ENCODE data around the gene DLG2.
"Not testable (repeated sequence)": the region's sequence is repeated elsewhere in the genome, so short reads cannot be mapped to it uniquely, and the experiment has no call there.

The DLG2 gene

GRCh38 chr11:85301895-85302678 is 325.1 kb downstream of the DLG2 start:
- no peak for DNase-seq

DNA sequence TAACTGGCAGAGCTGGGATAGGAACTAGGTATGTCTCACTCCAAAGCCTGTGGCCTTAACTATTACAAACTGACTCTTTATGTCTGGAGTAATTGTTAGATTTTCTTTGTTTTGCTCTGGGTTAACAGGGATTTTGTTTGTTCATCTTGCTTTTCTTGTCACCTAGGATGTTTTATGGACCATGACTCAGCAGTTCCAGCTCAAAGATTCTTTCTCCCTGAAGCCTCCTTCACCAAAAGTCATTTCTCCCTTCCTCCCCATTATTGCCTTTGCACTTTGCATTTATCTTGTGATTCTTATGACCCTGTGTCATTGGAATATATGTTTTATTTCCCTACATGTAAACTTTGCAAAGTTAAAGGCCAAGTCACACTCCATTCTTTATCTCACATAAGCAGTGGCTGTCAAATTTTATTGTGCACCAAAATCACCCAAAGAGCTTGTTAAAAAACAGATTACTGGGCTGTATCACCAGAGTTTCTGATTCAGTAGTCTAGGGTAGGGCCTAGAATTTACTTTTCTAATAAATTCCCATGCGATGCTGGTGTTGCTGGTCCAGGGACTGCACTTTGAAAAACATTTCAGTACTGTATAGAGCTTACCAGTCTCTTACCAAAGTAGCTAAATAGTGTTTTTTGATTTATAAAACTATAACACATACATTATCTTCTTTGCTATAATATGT is 327.7 kb downstream of the DLG2 start:
- no peak for DNase-seq

GRCh38 chr11:85295694-85296271 is 331.4 kb downstream of the DLG2 start:
- no peak for DNase-seq

GRCh38 chr11:85281550-85281949 is 345.6 kb downstream of the DLG2 start:
- DNase-seq, result no peak

DNA sequence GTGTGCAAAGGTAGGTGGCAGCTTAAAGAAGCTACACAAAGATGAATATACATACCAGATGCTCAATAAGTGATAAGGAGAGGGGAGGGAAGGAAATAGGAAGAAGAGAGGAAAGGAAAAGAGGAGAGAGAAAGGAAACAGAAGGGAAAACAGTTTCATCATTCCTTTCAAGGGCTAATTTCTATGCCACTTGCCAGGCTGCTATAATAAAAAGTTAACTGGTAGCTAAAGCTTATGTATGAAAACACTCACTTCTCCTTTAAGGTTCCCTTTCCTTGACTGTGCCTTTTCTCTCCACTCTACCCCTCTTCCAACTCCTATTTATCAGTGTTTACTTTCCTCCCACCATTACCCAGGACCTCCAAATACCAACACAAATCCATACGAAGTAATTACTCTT is 347.9 kb downstream of the DLG2 start:
- no peak for DNase-seq

DNA sequence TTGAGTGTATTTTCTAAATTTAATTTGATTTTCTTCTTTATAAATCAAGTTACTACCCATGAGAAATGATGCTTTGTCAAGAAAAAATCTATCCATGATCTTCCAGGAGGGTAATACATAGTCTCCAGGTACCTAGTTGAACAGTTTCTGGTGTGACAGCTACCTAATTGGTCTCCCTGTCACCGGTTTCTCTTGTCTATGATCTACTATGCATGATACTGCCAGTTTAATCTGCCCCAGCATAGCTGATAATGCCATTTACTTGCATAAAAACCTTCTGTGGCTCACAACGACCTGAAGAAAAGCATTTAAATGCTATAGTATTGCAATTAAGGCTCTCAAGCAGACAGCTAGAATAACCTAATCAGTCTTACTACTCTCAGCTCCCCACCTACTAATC is 349.5 kb downstream of the DLG2 start:
- DNase-seq, result no peak

GRCh38 chr11:85276332-85276731 is 350.8 kb downstream of the DLG2 start:
- DNase-seq, result no peak

DNA sequence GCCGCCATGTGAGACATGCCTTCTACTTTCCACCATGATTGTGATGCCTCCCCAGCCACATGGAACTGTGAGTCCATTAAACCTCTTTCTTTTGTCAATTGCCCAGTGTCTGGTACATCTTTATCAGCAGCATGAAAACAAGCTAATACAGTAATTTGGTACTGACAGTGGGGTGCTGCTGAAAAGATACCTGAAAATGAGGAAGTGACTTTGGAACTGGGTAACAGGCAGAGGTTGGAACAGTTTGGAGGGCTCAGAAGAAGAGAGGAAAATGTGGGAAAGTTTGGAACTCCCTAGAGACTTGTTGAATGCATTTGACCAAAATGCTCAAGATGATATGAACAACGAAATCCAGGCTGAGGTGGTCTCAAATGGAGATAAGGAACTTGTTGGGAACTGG is 356.8 kb downstream of the DLG2 start:
- not testable (repeated sequence) for DNase-seq

GRCh38 chr11:85269109-85269508 is 358.0 kb downstream of the DLG2 start:
- DNase-seq, result no peak

- DNase-seq, result no peak
Observed at GRCh38 chr11:85266646-85267045, 360.5 kb downstream of the DLG2 start.

GRCh38 chr11:85263328-85263727 is 363.8 kb downstream of the DLG2 start:
- DNase-seq, result no peak

GRCh38 chr11:85257837-85258236 is 369.3 kb downstream of the DLG2 start:
- DNase-seq, result no peak

DNA sequence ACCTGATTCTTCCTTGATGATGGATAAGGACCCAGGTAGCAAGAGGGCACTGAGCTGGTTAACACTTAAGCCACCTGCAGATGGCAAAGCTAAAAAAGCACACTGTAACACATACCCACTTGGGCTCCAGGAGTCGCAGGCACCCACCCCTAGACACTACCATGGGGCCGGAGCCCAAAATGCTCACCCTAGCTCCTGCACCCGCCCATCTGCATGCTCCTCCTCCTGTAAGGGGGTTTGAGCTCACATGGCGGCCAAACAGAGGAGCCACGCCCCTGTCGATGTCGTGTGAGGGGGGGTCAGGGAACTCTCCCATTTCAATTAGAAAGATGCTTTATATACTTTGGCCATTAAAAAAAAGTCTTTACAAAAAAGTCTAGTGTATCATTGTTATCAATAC is 370.7 kb downstream of the DLG2 start:
- DNase-seq, result no peak

DNA sequence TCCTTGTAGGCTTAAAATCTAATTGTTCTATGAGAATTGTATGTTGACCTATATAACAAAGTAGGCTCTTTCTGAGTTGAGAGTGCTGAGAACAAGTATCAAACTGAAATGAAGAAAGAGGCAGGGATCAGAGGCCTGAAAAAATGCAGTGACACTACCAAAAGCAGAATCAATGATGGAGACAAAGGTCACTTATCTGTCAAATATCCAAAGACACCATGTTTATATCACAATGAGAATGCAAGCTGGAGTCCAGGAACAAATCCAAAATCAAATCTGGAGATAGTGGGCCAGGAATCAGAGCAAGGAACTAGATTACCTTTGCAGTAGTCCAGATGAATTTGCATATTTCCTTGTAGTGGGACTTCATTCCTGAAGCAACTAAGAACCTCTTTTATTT is 377.7 kb downstream of the DLG2 start:
- no peak for DNase-seq

- DNase-seq, result no peak
Observed at GRCh38 chr11:85247797-85248196, 379.3 kb downstream of the DLG2 start.

- DNase-seq, result no peak
Observed at GRCh38 chr11:85238906-85239305, 388.2 kb downstream of the DLG2 start.

DNA sequence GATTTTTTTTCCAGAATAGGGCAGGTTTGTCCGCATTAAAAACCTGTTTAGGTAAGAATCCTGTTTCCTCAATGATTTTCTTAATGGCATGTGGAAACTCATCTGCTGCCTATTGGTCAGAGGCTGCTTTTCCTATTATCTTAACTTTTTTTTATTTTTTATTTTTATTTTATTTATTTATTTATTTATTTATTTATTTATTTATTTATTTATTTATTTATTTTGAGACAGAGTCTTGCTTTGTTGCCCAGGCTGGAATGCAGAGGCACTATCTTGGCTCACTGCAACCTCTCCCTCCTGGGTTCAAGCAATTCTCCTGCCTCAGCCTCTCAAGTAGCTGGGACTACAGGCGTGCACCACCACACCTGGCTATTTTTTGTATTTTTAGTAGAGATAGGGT is 389.1 kb downstream of the DLG2 start:
- not testable (repeated sequence) for DNase-seq

GRCh38 chr11:85236211-85236610 is 390.9 kb downstream of the DLG2 start:
- no peak for DNase-seq

GRCh38 chr11:85232559-85232958 is 394.6 kb downstream of the DLG2 start:
- DNase-seq, result no peak

- no peak for DNase-seq
Observed at GRCh38 chr11:85231588-85231987, 395.6 kb downstream of the DLG2 start.

DNA sequence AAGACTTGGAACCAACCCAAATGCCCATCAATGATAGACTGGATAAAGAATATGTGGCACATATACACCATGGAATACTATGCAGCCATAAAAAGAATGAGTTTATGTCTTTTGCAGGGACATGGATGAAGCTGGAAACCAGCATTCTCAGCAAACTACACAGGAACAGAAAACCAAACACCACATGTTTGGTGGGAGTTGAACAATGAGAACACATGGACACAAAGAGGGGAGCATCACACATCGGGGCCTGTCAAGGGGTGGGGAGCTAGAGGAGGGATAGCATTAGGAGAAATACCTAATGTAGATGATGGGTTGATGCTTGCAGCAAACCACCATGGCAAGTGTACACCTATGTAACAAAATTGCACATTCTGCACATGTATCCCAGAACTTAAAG is 397.4 kb downstream of the DLG2 start:
- DNase-seq, result not testable (repeated sequence)

- DNase-seq, result no peak
Observed at GRCh38 chr11:85196968-85197367, 430.2 kb downstream of the DLG2 start.

GRCh38 chr11:85195934-85196333 is 431.2 kb downstream of the DLG2 start:
- no peak for DNase-seq

DNA sequence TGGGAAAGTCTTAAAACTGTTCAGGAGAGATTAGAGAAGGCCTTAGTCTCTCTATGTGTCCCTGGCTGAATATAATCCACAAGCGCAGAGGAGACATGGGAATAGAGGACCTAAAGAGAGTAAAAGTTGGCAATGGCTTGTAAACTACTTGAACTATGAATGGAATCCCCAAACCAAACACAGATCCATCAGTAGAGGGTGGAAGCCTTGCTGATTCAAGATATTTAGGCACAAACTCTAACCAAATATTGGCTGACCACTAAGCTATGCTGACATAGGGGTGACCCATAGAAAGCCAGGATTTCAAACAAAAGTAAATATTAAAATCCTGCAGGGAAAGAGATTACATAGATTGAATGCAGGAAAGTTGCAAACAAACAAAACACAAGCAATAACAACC is 439.2 kb downstream of the DLG2 start:
- no peak for DNase-seq
